Choroid plexus epithelial cell (primary cell): ENCODE measurements around the gene SLC9A3.

Experiments
- DNase-seq: peaks from one replicate; pipeline ENCODE4 v3.0.0-alpha.2; 2010; ENCODE audit warnings: low read depth
- H3K4me3 ChIP-seq: 2 replicates; pipeline ENCODE4 v1.5.1; 2011; ENCODE audit warnings: low read depth, mild to moderate bottlenecking, control low read depth, low read length, moderate library complexity
- TF ChIP-seq, protein P1 (sequence below): conservative IDR thresholded peaks from 2 replicates; pipeline ENCODE4 v1.5.1; 2011; ENCODE audit warnings: low read depth, mild to moderate bottlenecking, control low read depth, inconsistent platforms, low read length, moderate library complexity

Gene SLC9A3

DNA sequence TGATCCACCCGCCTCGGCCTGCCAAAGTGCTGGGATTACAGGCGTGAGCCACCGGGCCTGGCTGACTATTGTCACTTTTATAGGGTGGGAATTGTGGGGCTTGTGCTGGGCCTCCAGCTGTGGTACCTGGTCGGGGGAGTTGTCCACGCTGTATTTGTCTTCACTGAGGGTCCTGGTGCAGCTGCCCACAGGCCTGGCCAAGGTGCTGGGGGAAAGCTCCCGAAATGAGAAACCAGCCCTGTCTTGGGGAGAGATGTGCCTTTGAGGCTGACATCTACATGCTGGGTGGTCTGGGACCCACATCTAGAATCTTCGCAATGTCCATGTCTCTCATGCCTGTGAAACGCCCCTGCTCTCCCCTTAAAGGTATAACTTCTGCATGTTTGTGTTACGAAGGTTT, 78.7 kb downstream of the SLC9A3 start:
- H3K4me3 ChIP-seq, result no peak overlapping the region
- DNase-seq, result no peak
- TF ChIP-seq, protein P1, sequence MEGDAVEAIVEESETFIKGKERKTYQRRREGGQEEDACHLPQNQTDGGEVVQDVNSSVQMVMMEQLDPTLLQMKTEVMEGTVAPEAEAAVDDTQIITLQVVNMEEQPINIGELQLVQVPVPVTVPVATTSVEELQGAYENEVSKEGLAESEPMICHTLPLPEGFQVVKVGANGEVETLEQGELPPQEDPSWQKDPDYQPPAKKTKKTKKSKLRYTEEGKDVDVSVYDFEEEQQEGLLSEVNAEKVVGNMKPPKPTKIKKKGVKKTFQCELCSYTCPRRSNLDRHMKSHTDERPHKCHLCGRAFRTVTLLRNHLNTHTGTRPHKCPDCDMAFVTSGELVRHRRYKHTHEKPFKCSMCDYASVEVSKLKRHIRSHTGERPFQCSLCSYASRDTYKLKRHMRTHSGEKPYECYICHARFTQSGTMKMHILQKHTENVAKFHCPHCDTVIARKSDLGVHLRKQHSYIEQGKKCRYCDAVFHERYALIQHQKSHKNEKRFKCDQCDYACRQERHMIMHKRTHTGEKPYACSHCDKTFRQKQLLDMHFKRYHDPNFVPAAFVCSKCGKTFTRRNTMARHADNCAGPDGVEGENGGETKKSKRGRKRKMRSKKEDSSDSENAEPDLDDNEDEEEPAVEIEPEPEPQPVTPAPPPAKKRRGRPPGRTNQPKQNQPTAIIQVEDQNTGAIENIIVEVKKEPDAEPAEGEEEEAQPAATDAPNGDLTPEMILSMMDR, result no peak

DNA sequence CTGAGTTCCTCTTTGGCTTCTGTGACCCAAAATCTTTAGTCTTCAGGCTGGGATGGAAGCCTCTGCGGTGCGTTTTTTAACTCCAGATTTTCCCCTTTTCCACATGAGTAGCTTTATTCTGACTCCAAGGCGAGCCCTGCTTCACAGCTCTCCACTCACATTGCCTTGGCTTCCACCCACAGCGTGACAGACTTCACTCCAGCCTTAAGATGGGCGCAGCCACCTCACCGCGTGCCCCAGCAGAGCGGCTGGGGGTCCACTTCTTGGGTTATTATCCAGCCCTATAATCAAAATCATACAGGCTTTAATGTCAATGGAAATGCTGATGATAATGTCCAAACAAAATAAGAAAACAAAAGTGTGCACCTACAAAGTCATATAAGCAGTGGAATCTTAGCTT, 80.0 kb downstream of the SLC9A3 start:
- TF ChIP-seq, protein P1, result no peak
- peak overlapping the region; percentile 94 for H3K4me3 ChIP-seq
- DNase-seq, result no peak

DNA sequence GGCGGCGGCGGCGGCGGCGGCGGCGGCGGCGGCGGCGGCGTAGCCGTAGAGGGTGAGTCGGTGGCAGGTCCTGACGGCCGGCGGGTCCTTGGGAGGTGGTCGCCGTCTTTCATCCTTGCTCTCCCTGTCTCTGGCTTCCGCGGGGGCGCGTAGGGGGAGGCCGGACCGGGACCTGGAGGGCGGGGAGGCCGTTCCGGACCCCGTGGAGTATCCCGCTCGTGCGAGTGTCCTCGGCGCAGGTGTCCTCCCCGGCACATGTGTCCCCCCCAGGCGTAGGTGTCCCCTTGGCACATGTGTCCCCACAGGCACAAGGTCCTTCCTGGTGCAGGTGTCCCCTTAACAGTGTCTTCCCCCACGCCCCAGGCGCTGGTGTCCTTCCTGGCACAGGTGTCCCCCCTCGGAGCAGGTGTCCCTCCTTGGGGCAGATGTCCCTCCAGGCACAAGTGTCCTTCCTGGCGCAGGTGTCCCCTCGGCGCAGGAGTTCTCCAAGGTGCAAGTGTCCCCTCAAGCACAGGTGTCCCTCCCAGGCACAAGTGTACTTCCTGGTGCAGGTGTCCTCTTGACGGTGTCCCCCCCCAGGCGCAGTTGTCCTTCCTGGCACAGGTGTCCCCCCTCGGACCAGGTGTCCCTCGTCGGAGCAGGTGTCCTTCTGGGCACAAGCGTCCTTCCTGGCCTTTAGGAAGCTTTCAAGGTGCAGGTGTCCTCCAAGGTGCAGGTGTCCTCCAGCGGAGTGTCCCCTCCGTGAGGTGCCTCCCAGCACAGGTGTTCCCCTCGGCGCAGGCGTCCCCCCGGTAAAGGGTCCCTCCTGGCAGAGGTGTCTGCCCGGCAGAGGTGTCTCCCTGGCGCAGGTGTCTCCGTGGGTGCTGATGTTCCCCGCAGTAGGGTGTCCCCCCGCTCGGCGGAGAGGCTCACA, 80.8 kb downstream of the SLC9A3 start:
- TF ChIP-seq, protein P1, result no peak
- DNase-seq, result no peak
- H3K4me3 ChIP-seq, result peak overlapping the region; percentile 94

DNA sequence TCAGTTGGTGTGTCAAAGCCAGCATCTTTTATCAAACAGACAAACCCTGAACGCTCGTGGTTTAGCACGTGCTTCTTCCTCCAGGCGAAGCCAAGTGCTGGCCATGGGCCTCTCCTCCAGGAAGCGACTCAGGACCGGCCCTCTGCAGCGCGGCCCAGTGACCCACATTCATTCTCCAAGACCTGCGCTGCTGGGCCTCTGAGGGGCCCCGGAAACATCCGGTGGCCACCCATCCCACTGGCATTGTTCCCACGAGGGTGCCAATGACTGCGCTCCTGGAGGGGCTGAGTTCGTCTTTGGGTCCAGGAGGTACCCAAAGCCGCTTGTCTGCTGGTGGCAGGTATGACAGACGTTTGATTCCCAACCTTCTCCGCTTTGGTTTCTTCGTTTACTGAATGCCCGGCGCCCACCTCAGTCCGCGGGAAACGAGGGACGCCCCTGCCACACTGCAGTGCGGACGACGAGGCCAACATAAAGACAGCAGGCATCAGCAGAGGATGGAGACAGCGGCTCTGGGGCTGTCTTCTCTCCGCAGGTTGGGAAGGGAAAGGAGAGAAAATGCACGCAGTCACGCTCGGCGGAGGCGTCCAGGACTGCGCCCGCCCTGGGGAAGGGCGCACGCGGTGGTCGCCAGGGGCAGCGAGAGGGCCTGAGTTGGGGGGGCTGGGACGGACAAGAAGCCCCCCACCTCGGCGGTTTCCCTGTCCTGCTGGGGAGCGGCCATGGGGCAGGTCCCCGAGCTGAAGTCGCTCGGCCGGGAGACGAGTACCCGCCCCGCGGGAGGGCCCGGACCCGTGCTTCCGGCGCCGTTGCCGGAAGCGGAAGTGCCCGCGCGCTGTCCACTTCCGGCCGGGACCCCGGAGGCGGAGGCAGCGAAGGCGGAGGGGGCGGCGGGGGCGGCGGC, 81.7 kb downstream of the SLC9A3 start, which contains the start of gene EXOC3:
EXOC3 (plus strand) TSS at position 842 of the 904 bp plus-strand sequence. CDS start 3,030 bp downstream, outside the sequence.
- H3K4me3 ChIP-seq, result peak within 1 kb of the TSS; percentile 94
- DNase-seq, result peak; percentile 60
- TF ChIP-seq, protein P1, result no peak

DNA sequence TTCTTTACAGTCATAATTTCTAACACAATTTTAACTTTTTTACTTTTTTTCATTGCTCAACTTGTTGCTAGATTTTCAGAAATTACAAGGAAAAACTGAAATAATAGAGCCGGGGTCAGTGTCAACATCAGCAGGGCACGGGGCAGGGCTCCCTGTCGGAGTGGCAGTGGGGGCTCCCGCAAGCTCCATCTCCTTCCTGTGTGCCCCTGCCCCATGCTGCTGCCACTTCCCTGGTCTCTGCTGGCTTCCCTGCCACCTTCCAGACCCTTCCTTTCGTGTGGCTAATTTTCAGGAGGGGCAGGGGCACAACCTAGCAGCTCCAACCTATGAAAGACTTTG, 82.3 kb downstream of the SLC9A3 start:
- DNase-seq, result no peak
- peak overlapping the region; percentile 94 for H3K4me3 ChIP-seq
- TF ChIP-seq, protein P1, result no peak

DNA sequence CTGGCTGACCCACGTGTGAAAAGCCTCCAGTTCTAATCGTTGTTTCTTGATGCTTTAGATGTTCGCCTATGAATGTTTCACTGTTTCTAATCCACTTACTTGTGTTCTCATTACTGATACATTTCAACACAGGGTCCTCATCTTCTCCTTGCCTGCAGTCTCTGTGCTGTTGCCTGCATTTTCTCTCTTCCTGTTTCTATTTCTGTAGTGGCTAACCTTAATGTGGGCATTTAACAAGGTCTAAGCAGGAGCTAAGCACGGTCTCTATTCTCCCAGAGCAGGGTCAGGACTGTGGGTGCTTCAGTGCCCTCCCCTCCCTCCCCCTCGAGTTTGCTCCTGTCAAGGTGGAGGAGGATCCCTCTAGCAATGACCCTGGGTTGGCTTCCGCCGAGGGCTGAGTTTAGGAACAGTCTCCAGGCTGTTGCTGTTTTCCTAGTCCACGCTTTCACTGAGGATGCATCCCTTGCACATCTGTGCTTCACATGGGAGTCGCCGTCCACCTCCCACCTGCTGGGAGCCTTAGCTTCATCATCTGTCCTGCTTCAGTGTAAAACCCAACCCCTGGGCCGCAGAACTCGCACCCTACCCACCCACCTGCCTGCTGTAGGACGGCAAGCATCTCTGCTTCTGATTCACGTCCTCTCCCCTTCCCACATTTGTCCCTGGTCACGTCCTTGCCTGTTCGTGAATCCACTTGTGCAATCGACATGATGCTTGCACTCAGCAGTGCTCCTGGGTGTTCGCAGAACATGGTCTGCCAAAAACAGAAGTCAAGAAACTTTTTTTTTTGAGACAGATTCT, 83.6 kb downstream of the SLC9A3 start:
- DNase-seq, result no peak
- no peak overlapping the region for H3K4me3 ChIP-seq
- TF ChIP-seq, protein P1, result no peak
